HG03457 (cell line): ENCODE results near the gene SPSB1.
A peak's percentile ranks its signal among the peaks of the same experiment; 100 is the strongest.
"Not testable (repeated sequence)": the region's sequence is repeated elsewhere in the genome, so short reads cannot be mapped to it uniquely, and the experiment has no call there.

ENCODE experiments used
- ATAC-seq: cut with Tn5 transposase; IDR thresholded peaks from one replicate; pipeline ENCODE4 v1.9.1; 2021; ENCODE audit warnings: moderate number of reproducible peaks; ENCODE audit not compliant: unreplicated experiment

The SPSB1 gene

DNA sequence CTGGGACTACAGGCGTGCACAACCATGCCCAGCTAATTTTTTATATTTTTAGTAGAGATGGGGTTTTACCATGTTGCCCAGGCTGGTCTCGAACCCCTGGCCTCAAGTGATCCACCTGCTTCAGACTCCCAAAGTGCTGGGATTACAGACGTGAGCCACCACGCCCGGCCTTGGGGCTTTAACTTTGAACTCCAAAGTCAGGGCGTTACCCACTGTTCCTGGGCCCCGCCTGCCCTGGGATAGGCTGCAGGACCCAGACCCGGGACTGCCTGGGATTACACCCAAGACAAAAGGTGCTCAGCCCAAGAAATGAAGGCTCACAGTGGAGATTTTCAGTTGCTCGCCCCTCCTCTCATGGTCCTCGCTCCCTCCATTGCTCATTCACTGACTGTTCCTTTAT is 92.7 kb downstream of the SPSB1 start:
- not testable (repeated sequence) for ATAC-seq

DNA sequence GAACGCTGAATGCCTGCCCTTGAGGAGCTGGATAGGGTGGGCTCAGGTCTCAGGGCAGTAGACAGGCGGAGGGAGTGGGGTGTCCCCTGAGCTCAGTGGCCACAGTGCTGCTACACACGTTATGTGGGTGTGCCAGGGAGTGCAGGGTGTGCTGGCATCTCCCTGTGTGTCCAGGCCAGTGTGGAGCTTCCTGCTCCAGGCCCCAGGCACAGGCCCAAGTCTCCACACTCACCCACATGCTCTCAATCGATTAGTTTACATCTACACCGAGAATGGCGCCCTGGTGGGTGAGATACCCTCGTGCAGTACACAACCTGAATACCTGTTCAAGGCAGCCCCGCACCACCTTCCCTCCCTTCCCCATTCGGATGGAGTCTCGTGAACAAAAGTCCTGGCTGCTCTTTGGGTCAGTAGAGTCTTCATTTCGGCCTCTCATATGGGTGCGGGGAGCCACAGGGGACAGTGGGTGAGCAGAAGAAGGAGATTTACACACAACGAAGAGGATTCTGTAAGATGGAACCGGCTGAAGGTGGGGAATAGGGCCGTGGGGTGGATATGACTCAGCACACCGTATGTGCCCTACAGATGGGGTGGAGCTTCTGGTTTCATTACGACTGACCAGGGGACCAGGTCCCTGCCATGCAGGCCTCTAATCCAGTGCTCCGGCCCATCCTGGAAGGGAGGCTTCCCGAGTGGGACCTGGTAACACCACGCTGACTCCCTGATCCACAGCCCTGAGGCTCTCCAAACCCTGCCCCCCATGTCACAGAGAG is 93.3 kb downstream of the SPSB1 start:
- ATAC-seq = no peak

- ATAC-seq = no peak
These were observed 95.9 kb downstream of the SPSB1 start for GRCh38 chr1:9388335-9389180.

GRCh38 chr1:9389968-9390367 is 97.3 kb downstream of the SPSB1 start:
- no peak for ATAC-seq

- ATAC-seq = no peak
These were observed 98.9 kb downstream of the SPSB1 start for GRCh38 chr1:9391620-9392019.

DNA sequence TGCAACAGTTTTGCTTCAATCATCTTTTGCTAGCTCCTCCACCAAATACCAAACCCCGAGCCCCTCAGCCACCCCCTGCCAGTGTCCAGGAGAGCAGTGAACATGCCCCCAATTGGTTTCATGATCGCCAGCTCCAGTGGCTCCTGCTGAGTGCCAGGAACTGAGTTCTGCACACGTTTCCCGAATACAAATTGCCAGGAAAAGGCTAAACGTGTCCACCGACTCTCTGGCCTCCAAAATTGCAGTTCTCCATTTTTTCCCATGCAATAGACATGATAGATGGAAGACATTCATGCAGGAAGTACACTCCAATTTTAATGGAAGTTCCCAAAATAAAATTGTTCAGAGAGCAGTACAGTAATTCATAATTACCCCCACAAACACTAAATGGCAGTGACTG is 101.3 kb downstream of the SPSB1 start:
- no peak for ATAC-seq

DNA sequence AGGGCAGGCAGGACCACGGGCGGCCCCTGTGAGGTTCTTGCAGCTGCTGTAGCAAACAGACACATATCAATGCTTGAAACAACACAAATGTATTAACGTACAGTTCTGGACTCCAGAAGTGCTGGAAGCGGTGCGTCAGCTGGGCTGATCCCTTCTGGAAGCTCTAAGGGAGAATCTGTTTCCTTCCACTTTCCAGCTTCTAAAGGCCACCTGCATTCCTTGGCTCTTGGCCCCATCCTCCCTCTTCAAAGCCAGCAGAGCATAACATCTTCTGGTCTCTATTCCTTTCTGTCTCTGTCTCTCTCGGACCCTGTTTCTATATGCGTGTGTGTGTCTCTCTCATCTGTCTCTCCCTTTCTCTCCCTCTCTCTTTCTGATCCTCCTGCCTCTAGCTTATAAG is 102.3 kb downstream of the SPSB1 start:
- no peak for ATAC-seq

- no peak for ATAC-seq
These were observed 104.4 kb downstream of the SPSB1 start for GRCh38 chr1:9397047-9397446.

DNA sequence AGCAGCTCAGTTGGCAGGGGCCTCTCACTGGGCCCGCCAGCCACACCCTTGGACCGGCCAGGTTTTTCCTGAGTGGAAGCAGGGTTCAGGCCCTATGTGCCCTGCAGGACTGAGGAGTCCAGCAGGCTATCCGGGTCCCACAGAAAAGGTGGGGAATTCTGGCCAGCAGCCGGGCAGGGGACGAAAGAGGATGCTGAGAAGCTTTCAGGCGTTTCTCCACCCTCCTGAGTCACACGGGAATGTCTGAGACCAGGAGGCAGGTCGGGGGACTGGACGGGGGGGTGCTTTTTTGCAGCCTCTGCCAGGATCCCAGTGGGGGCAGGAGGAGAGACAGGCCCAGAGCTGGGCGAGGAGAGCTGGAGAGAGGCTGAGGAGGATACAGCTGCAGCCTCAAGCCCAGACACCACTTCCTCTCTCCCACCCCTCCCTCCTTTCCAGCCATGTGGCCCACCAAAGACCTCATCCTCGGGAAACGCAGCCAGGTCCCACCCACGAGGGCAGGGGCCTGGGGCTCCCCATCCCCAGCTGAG is 105.4 kb downstream of the SPSB1 start:
- no peak for ATAC-seq

DNA sequence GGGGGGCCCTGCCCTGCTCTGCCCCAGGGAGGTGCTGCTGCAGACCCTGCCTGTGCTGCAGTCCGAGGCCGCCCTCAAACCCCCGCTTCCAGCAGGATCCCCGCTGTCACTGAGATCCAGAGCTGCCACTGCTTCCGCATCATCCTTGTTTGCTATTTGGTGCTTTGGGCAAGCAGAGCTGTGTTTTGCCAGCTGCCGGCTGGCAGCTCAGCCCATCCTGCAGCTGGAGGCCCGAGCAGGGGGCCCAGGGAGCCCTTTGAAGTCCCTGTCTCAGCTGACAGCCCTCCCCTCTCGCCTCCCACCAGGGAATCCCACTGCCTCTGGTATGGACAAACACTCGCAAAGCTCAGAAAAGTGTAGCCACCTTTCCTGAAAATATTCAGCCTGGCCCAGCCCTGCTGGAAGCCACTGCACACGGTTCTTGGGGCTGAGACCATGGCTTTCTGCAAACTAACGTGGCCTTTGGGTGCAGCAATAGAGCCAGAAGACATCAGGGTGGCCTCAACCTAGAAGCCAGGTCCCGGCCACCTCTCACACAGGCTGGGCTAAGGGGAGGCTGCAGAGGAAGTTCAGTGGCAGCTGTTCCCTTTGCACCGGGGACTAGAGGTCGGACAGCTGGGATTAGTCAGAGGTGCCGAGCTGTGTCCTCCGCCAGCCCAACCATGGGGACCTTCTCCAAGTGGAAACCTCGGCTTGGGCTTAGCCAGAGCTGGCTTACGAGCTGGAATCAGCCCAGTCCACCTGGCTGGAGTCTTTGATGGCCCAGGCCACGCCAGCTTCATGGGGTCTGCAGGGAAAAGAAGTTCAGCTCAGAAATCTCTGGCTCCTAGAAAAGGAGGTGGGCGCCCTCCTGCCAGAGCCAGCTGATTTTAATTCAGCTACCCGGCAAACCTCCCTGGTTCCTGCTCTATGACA is 107.1 kb downstream of the SPSB1 start:
- no peak for ATAC-seq

DNA sequence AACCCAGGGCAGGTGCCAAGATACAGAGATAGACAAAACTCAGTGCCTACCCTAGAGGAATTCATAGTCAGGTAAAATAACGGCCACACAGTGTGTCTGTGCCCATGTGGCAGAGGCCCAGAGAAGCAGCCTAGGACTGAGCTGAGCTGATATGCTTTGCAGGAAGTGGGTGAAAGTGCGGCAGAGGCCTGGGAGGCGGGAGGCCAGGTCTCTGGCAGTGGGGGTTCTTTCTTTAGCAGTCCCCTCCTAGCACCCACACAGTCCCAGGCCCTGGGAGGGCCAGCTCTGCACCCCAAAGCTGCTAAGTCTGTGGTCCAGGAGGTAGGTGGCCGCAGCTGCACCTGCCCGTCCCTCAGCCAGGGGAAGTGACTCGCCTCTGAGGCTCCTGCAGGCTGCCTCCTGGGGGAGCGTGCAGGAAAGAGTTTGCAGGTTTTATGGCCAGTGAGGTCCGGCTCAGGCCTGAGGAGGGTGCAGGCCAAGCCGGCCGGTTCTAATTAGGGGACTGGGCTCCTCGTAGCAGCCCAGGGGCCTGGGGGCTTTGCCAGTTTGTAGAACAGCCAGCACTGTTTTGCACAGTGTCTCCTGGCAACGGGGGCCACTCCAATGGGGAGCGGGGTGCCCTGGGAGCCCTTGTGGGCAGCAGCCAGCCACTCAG is 107.9 kb downstream of the SPSB1 start:
- ATAC-seq = no peak

GRCh38 chr1:9401080-9401453 is 108.4 kb downstream of the SPSB1 start:
- no peak for ATAC-seq

DNA sequence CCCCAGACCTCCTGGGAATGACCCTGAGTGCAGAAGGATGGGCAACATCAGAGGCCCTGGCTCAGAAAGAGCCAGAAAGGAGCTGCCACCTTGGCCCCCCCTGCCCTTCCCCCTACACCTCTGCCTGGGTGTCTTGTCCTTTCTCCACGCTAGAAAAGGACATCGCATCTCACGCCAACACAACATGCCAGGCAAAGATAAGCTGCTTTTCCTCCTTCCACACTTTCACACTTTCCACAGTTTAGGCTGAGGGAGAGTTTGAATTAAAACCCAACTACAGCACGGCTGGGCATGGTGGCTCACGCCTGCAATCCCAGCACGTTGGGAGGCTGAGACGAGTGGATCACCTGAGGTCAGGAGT is 109.5 kb downstream of the SPSB1 start:
- ATAC-seq = no peak

DNA sequence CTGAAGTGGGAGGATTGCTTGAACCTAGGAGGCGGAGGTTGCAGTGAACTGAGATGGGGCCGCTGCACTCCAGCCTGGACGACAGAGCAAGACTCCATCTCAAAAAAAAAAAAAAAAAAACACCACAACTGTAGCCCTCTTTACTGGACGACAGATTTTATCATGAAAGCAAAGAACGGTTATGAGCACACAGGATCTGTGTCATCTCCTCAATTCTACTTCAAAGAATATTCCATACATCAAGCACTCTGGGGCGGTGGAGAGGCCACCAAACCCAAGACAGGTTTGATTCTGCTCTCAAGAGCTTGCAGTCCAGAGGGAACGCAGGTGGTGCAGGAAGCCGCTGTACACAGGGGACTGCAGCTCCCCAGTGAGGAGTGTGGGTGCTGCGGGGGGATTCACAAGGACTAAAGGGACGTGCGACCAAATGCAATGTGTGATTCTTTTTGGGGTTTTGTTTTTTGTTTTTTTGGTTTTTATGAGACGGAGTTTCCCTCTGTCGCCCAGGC is 110.1 kb downstream of the SPSB1 start:
- ATAC-seq = no peak

DNA sequence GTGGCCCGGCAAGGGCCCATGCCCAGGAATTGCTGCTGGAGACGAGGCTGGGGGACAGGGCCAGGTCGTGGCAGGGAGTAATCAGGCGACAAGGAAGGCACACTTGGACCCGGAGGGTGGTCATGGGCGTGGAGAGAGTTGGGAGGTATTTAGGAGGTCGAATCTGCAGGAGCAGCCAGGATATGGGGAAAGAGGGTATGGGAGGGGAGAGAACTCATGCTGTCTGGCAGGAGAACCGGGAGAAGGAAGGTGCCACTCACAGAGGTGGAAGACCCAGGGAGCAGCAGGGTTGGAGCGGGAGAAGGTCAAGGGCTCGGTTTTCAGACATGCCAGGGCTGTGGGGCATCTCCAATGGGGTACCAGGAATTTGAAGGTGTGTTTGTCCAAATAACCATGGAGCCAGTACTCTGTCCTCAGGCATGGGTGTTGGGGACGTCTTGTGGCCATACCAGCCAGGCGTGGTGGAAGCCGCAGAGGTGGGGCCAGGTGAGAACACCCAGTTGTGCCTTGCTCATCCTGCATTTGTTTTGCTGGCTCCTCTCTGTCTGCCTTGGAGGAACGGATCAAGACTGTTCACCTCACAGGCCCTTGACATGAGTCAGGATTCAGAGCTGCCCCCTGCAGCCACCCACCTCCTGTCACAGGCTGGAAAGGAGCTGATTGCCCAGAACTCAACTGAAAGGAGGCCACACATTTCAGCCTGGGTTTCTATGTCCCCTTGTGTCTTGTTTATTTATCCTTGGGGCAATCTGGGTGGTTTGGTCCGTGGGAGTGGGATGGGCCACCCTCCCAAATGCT is 111.6 kb downstream of the SPSB1 start:
- ATAC-seq = no peak

GRCh38 chr1:9406111-9406510 is 113.4 kb downstream of the SPSB1 start:
- no peak for ATAC-seq

DNA sequence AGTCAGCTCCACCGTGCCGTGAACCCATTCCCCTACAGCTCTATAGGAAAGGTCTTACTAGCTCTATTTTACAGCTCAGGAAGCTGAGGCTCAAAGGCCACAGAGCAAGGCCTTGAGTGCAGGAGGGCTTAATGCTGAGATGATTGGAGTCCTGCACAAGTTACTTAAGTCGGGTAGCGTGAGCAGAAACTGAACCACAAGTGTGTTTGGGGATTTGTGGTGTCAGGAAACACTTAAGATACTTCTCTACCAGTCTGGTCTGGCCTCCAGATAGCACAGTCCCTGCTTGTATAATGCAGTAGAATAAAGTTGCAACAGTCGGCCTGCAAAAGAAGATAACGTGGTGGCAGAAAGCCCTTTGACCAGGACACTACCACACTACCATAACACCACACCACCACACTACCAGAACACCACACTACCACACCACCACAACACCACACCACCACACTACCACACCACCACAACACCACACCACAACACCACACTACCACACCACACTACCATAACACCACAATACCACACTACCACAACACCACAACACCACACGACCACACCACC is 118.1 kb downstream of the SPSB1 start:
- ATAC-seq = no peak

GRCh38 chr1:9413071-9413876 is 120.6 kb downstream of the SPSB1 start:
- ATAC-seq = peak; percentile 50

- ATAC-seq = no peak
These were observed 121.2 kb downstream of the SPSB1 start for GRCh38 chr1:9413877-9414213.
